GM18868 (cell line): ENCODE results near the gene PLXNB2.
"Not testable (repeated sequence)": the region's sequence is repeated elsewhere in the genome, so short reads cannot be mapped to it uniquely, and the experiment has no call there.

Experiments
- ATAC-seq: cut with Tn5 transposase; IDR thresholded peaks from one replicate; pipeline ENCODE4 v1.9.1; 2021; ENCODE audit warnings: mild to moderate bottlenecking, moderate library complexity; ENCODE audit not compliant: unreplicated experiment

PLXNB2 gene

DNA sequence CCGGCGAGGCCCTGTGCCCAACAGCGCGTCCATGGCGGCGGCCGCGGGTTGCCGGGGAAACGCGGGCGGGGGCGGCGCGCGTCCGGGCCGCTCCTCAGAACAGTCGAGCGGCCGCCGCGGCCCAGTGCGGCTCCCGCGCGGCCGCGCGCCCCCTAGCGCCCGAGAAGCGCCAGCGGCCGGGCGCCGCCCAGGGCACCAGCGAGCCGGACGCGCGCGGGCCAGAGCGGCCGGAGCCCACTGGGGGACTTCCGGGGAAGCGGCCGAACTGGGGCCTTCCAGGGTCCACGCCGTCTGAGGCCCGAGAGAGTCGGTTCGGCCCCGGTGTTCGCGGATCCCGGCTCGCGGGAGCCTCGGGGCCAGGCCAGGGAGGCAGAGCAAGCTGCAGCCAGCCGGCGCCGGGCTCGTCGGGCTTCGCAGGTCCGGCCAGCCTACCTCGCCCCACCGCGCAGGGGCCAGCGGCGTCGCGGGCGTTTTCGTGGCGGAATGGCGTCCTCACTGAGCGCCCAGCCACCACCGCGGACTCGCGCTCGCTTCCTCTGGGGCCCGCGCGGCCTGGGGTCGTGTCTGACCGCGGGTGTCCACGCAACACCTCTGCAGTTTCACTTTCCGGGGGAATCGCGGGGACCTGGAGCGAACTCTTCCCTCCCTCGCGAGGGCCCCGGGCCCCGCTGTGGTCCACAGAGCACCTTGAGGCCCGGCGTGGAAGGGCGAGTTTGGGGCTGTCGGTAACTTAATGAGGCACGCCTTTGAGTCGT lies 19.7 kb upstream of the PLXNB2 start, which contains the start of gene DENND6B:
Gene DENND6B (minus strand): TSS at position 57 of the 755 bp plus-strand sequence. CDS start 24 bp downstream, at position 33.
- ATAC-seq, result peak; percentile 89

DNA sequence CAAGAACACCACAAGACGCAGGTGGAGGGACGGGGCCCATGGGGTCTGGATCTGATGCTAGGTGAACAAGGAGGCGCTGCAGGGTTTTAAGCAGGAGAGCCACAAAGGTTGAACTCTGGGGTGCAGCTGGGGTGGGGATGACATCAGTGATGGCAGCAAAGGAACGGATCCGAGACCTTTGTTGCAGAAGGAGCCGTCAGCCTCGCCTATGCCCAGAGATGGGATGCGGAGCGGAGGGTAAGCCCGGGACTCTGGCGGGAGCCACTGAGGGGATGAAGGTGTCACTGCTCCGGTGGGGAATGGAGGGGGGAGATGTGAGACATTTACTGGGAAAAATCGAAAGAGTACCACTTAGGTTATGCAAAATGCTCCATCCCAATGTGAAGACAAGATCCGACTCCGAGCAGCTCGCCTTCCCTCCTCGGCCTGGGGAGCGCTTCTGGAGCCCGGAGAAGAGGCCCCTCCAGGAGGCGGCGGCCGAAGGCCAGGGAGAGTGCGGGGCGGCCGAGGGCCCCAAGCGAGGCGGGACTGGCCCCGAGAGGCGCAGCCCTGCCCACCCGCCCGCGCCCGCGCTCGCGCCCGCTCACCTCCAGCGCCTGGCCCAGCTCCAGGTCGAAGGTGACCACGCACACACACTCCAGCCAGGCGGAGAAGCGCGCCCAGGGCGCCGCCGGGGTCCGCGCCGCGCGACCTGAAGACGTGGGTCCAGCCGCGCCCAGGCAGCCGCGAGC lies 18.9 kb upstream of the PLXNB2 start:
- ATAC-seq, result no peak

DNA sequence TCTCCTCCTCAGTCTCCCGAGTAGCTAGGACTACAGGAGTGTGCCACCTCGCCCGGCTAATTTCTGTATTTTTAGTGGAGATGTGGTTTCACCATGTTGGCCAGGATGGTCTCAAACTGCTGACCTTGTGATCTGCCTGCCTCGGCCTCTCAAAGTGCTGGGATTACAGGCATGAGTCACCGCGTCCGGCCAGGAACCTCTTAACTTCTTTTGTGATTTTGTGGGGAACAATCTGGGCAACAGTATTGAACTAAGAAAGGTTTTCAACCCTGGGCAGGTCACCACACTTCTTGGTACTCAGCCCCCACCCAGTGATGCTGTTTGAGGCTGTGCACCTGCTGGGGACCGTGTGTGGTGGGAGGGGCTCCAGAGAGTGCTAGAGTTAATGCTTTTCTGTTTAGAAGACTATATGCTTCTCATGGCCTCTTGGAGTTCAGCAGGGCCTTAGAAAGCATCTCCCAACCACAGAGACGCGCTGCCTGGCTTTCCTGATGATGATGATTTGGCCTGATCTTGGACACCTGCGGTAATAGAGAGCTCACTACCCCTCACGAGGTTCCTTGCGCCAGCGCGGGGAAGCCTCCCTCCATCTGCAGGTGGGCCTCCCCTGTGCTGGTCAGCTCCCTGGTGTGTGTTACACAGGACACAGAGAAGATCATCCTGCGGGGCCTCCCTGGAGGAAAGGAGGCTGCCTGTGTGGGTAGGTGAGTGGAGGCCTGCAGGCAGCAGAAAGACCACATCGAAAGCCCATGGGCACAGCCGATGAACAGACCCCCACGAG lies 18.2 kb upstream of the PLXNB2 start:
- ATAC-seq, result no peak

DNA sequence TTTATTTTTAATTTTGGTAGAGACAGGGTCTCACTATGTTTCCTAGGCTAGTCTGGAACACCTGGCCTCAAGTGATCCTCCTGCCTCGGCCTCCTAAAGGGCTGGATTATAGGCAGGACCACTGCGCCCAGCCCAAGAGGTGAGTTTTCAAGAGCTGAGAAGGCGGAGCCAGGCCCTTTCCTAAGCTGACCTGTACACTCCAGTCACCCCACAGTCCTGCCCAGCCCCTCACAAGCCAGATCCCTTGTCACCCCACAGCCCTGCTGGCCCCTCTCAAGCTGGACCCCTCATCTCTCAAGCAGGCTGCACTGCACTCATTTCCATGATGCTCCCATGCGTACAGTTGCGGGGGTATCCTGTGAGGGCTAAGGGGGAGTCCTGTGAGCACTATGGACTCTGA lies 16.5 kb upstream of the PLXNB2 start:
- ATAC-seq, result no peak

DNA sequence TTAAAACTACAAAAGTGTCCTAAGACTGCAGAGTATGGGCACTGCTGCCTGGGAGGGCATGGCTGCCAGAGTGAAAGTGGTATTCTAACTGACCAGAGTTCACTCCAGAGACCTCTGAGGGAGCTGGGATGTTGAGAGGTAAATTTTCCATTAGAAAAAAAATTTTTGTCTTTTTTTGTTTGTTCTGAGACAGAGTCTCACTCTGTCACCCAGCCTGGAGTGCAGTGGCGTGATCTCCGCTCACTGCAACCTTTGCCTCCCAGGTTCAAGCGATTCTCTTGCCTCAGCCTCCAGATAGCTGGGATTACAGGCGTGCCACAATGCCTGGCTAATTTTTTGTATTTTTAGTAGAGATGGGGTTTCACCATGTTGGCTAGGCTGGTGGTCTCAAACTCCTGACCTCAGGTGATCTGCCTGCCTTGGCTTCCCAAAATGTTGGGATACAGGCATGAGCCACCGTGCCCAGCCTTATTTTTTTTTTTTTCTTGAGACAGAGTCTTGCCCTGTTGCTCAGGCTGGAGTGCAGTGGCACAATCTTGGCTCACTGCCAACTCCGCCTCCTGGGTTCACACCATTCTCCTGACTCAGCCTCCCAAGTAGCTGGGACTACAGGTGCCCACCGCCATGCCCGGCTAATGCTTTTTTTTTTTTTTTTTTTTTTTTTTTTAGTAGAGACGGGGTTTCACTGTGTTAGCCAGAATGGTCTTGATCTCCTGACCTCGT lies 15.1 kb upstream of the PLXNB2 start:
- not testable (repeated sequence) for ATAC-seq

DNA sequence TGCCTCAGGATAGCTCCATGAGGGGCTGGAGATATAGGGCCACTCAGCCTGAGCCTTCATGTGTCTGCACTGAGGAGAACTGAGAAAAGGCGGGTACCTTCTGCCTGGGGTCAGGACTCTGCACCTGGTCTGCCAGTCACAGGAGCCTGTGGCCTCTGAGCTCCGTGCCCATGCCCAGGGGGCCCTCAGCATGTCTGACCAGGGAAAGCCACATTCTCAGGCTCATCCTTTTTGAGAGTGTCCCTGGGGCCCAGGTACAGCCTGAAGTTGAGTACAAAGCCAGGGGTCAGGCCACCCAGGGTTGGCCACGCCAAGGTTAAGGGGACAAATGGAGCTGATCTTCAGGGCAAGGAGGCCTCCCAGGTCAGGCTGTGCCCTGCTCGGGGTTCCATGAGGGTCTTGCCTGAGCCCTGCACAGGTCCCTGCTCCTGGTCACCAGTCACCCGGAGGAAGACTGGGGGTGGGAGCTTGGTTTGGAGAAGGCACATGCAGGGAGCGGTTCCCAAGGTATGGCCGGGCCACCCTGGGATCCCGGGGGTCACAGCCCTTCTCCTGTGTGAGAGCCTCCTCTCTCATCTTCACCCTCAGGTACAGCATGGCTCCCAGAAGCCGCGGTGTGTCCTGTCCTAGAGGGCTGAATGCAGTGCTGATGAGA lies 13.4 kb upstream of the PLXNB2 start:
- no peak for ATAC-seq

DNA sequence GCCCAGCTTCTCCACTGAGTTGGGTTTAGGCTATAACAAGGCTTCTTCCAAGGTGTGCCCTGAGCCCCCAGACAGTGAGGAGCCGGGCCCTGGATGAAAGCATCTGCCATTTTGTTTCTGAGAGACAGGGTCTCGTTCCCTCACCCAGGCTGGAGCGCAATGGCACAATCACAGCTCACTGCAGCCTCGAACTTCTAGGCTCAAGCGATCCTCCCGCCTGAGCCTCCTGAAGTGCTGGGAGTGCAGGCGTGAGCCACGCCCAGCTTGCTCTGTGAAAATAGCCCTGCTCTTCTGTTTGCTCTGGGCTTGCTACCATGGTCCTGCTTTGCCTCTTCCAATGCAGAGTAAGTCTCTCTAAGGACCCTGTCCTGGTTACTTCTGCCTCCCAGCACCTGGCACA lies 12.7 kb upstream of the PLXNB2 start:
- no peak for ATAC-seq

DNA sequence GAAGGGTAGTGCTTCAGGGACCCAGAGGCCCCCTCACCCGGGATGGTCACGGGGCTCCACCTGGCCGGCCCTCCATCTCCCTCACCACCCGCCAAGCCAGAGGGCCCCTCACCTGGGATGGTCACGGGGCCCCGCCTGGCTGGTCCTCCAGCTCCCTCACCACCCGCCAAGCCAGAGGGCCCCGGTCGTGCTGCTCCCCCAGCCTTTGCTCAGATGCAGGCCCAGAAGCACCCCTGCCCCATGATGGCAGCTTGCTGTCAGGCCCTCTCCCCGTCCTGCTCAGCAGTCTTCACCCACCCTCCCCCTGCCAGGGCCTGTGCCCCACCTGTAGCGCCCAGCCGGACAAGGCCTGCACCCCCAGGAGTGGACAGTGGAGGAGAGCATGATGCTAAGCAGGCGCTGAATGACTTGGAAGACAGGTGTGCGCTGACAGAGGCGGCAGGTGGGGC lies 12.1 kb upstream of the PLXNB2 start:
- no peak for ATAC-seq

DNA sequence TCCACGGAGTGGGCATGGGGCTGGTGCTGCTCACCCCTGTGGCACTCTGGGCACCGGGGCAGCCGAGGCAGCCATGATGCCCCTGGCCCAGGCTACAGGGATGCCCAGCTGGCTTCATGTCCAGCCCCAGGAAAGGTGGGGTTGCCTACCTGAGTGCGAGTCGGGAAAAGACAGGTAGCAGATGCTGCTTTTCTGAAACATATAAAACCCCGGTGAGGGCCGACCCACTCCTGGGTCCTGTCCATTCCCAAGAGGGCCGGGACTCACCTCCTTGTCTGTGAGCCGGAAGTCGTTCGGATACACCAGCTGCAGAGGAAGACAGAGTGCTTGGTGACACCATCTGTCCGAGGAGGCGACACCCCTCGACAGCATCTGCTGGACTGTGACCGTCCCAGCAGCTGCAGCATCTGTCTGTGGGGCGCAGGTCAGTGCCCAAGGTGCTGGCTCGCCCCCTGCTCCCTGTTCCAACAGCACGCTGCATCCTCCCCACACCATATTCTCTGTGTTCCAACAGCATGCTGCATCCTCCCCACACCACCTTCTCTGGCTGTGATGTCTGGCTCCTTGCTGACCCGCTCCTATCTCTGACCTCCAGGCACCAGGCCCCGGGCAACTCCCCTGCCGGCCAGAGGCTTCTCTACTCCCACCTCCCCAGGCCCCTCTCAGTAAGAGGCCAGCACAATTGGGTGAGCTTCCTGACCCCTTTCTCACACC lies 11.4 kb upstream of the PLXNB2 start:
- ATAC-seq, result no peak

DNA sequence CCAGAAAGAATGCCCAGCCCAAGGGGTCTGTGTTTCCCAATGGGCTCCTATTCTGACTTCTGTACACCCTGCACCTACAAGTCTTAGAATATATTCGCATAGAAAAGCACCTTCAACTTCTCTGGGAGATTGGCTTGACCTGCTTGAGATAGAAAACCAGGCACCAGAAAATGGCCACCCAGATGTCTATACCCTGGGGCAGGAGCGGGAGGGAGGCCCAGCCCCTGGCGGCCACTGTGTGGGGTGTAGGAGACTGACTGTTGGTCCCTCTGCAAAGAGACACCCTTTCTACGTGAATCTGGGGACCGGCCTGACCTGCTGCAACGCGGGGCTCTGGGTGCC lies 10.9 kb upstream of the PLXNB2 start:
- no peak for ATAC-seq

DNA sequence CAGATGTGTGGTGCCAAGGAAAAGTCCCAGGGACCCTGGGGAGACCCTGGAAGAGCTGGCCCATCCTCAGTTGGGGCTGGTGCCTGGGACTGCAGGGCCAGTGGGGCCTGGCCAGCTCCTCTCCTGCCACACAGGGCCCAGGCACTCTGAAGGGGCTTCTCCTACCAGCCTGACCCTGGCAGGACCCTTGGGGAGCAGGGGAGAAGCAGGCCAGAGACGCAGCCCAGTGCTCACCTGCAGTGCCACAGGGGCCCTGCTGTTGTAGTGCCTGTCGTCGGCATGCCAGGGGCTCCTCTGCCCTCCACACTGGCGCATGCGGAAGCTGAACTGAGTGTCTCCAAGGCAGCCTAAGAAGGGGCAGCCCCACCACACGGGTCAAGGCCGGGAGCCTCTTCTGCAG lies 10.2 kb upstream of the PLXNB2 start:
- no peak for ATAC-seq

DNA sequence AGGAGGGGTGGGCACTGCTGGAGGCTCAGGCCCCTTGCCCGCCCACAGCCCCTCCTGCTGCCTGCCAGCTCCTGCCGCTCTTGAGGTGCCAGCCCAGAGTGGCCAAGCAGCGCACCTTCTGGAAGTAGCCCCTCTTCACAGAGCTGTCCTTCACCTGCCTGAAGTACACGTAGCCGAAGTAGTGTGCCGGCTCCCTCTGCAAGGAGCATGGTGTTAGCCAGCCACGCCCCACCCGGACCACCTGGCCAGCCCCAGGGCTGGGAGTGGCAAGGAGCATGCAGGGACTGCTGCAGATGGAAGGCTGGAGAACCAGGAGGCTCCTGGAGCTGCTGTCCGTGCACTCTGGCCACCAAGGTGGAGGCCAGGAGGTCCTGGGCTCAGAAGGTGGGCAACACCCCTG lies 9.7 kb upstream of the PLXNB2 start:
- ATAC-seq, result no peak

DNA sequence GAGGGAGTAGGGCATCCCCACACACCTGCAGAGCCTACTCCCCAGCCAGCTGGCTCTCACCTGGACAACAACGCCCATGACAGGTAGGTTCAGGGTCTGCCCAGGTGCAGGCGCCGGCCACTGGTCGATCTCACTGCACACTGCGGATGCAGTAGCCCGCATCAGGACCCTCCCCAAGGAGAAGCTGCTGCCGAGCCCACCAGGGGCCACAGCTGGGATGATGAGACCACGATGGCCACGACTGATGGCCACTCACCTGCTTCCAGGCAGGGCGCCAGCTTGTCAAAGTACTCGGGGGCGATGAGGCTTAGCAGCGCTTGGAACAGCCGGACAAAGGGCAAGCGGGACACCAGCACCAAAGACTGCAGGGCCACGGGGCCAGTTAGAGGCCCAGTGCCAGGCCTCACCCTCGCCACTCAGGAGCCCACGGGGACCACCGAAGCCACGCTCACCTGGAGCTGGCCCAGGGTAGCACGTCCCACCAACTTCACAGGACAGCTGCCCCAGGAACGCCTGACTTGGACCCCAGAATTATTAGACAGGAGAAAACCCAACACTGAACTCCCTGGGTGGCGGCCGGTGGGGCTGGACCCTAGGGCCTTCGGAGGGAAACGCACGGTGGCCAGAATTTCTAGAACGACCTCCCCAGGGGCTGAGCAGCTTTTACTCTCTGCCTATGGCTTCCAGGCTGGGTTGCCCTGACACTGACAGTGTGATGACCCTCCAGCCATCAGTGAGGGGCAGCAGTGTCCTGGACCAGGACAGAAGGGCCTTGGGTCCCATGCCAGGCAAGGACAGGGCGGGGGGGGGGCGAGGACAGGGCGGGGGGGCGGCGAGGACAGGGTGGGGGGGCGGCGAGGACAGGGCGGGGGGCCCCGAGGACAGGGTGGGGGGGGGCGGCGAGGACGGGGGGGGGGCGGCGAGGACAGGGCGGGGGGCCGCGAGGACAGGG lies 8.9 kb upstream of the PLXNB2 start:
- no peak for ATAC-seq

DNA sequence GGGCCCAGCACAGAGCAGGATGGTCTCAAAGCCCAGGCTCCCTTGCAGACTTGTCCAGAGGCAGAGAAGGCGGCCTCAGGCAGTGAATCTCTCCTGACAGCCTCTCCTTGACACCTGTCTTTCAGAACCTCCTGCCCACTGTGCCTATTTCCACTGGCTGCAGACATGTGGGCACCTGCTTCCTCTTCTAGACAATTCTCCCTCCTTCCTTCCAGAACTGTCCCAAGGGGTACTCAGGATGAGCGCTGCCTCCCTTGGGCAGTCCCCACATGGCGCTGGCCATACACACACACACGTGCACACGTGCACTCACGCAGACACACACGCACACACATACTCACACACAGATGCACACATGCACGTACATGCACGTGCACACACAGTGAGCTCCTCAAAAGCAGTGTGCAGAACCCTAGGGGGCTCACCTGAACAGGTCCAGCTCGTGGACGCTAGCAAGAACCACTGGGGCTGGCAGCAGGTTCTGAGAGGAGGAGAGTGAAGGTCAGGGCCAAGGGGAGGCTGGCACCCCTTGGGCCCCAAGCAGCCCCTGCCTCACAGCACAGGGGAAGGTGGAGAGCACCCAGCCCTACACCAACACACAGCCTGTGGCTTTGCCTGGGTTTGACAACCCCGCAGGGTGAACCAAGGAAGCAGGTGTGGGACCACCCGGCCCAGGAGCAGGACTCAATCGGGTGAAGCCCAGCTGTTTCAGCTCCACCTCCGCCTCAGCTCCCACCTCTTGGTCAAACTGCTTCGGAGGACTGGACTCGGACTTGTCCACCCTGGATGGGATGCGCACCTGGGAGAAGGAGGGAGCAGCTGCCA lies 8.1 kb upstream of the PLXNB2 start:
- ATAC-seq, result no peak

DNA sequence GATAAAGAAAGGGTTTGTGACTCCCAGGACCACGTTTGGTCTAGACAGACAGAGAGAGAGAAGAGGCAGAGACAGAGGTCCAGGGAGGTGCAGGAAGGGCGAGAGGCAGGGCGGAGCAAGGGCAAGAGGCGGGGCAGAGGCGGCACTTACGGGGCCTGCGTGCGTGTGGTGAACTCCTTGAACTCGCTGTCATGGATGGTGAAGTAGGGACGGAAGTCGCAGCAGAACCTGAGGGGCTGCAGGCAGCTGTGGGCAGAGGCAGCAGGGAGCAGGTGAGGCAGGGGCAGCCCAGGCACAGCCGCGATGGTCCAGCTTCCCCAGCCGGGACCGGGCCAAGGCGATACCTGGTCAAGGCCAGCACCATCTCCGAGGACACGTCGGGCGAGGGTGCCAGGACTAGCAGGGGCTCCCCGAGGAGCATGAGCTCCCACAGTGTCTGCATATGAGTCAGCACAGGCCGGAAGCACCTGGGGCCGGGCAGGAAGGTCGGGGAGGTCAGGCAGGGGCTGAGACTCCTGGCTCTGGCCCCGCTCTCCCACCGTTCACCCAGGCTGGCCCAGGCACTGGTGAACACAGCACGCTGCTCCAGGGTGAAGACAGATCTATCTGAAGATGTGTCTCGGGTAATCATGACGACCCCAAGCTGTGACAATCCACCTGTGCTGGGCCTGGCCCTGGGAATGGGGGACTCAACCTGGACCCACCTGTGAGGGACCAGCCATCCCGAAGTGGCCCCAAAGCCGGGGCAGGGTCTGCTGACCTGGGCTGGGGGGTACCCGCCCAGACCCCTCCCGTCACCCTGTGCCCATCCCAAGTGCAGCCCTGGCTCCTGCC lies 7.2 kb upstream of the PLXNB2 start:
- peak; percentile 75 for ATAC-seq

DNA sequence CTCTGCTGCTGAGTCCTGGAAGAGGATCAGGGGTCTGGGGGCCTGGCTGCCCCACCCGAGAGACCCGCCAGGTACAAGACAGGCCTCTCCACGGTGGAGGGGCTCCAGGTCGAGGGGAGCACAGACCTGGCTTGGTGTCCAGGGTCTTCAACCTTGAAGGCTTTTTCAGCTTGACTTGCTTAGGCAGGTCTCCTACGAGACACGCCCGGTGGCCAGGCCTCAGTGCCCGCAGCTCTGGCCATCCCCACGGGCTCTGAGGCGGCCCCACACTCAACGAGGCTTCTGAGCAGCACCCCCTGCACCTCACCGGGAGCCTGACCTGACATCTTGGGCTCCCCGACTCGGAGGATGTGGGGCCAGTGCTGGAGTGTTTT lies 6.6 kb upstream of the PLXNB2 start:
- no peak for ATAC-seq

DNA sequence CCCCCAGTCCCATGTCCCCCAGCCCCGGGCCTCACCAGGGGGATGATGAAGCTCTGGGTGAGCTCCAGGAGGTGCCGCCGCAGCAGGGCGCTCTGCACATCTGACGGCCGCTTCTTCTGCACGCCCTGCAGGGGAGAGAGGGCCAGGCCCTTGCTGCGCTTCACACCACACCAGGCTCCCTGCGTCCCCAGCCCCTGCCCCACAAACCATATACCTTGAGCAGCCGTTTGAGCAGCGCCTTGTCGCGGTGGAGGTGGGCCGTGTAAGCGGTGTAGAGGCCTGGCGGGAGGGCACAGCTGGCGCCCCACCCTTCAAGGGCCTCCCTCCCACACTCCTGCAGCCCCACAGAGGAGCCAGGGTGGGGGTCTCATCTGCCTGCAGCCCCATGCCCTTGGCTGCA lies 6.2 kb upstream of the PLXNB2 start:
- no peak for ATAC-seq
